Chondrocyte (in vitro differentiated cells): ENCODE results near the gene SOAT2. TPM values are rescaled to one million over a fixed set of nuclear protein-coding genes. Genes with fewer than 3 reads are reported as not detected.

ENCODE experiments used
- DNase-seq: peaks from one replicate; pipeline ENCODE4 v3.0.0; 2021; ENCODE audit warnings: mixed read lengths, low spot score
- H3K27ac Mint-ChIP-seq: one replicate; pipeline ENCODE4 v1.8.0; 2021; ENCODE audit warnings: mild to moderate bottlenecking, moderate library complexity, mixed read lengths; ENCODE audit not compliant: unreplicated experiment
- H3K27me3 Mint-ChIP-seq: 2 replicates; pipeline ENCODE4 v1.8.0; 2021; ENCODE audit warnings: low read depth, mixed read lengths
- H3K36me3 Mint-ChIP-seq: 2 replicates; pipeline ENCODE4 v1.8.0; 2021; ENCODE audit warnings: low read depth, mixed read lengths
- H3K4me1 Mint-ChIP-seq: 2 replicates; pipeline ENCODE4 v1.8.0; 2021; ENCODE audit warnings: low read depth, mild to moderate bottlenecking, mixed read lengths
- H3K4me3 Mint-ChIP-seq: one replicate; pipeline ENCODE4 v1.8.0; 2021; ENCODE audit warnings: mild to moderate bottlenecking, moderate library complexity, mixed read lengths; ENCODE audit not compliant: unreplicated experiment
- H3K9me3 Mint-ChIP-seq: 2 replicates; pipeline ENCODE4 v1.8.0; 2021; ENCODE audit warnings: low read depth, mixed read lengths
- total RNA-seq: library from RNA; stranded (reverse); gene quantifications from 3 replicates; pipeline ENCODE4 v1.2.1, GENCODE V29; 2021
- TF ChIP-seq, protein P1 (sequence below): fragments of 200-600 bp; sonication (generic); IDR thresholded peaks from 2 replicates; pipeline ENCODE4 v1.5.0; 2021; ENCODE audit warnings: antibody characterized with exemption, mild to moderate bottlenecking, moderate library complexity

The SOAT2 gene
- total RNA-seq, 1 donor from 2014 or later: not detected

- peak within 1 kb of the TSS; percentile 93 for H3K27ac Mint-ChIP-seq
- no peak for DNase-seq
- peaks cover 24% of the 10 kb centered on the region for H3K4me1 Mint-ChIP-seq
- no peaks in the 10 kb centered on the region for H3K36me3 Mint-ChIP-seq
- H3K9me3 Mint-ChIP-seq: no peaks in the 10 kb centered on the region
- H3K4me3 Mint-ChIP-seq: peak within 1 kb of the TSS; percentile 76
- TF ChIP-seq, protein P1, sequence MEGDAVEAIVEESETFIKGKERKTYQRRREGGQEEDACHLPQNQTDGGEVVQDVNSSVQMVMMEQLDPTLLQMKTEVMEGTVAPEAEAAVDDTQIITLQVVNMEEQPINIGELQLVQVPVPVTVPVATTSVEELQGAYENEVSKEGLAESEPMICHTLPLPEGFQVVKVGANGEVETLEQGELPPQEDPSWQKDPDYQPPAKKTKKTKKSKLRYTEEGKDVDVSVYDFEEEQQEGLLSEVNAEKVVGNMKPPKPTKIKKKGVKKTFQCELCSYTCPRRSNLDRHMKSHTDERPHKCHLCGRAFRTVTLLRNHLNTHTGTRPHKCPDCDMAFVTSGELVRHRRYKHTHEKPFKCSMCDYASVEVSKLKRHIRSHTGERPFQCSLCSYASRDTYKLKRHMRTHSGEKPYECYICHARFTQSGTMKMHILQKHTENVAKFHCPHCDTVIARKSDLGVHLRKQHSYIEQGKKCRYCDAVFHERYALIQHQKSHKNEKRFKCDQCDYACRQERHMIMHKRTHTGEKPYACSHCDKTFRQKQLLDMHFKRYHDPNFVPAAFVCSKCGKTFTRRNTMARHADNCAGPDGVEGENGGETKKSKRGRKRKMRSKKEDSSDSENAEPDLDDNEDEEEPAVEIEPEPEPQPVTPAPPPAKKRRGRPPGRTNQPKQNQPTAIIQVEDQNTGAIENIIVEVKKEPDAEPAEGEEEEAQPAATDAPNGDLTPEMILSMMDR: peak; percentile 20
- no peaks in the 10 kb centered on the region for H3K27me3 Mint-ChIP-seq
Observed at GRCh38 chr12:53097564-53098353, 5.5 kb upstream of the SOAT2 start, which contains the start of gene IGFBP6. TSS of gene IGFBP6 (plus strand) at chr12:53097667. CDS start at chr12:53097718, 51 bp downstream.

- Mint-ChIP-seq H3K4me3 (peak overlapping the region; percentile 76), H3K27me3 (no peaks in the 10 kb centered on the region), H3K4me1 (peaks cover 24% of the 10 kb centered on the region), H3K27ac (peak overlapping the region; percentile 93), H3K9me3 (no peaks in the 10 kb centered on the region), H3K36me3 (no peaks in the 10 kb centered on the region)
- TF ChIP-seq, protein P1: no peak
- DNase-seq: no peak
Observed at GRCh38 chr12:53098354-53098981, 4.8 kb upstream of the SOAT2 start.

DNA sequence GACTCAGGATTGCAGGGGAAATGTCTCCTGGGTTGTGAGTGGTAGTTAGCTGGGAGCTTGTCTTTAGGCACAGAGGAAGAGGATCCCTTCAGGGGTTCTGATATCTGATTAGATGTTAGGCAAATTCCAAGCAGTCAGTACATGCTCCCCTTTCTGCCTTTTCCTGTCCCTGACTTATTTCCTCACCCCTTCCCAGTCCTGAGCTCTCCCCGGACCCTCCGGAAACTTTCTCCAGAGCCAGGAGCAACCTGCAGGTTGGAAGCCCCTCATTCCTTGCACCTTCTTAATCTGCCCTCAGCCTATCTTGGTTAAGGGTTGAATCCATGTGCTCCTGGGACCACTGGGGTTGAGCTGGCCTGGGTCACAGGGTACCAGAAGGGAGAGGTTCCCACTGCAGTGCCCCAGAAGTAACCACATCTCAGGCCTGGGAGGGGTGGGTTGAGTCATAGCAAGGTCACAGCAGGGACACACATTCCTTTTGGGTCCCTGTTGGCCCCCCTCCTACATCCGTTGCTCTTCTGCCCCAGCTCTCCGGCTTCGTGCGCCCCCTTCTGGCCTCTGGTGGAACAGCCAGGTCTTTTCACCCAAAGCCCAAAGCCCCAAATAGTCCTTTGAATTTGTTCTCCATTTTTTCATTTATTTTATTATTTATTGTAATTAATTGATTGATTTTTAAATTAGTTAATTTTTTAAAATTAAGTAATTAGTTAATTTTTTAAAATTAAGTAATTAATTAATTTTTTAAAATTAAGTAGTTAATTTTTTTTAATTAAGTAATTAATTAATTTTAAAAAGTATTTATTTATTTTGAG is 4.0 kb upstream of the SOAT2 start:
- TF ChIP-seq, protein P1: peak; percentile 99
- no peak for DNase-seq
- Mint-ChIP-seq H3K27ac (peak overlapping the region; percentile 93), H3K9me3 (no peaks in the 10 kb centered on the region), H3K4me3 (peak overlapping the region; percentile 76), H3K4me1 (peaks cover 24% of the 10 kb centered on the region), H3K36me3 (no peaks in the 10 kb centered on the region), H3K27me3 (no peaks in the 10 kb centered on the region)

DNA sequence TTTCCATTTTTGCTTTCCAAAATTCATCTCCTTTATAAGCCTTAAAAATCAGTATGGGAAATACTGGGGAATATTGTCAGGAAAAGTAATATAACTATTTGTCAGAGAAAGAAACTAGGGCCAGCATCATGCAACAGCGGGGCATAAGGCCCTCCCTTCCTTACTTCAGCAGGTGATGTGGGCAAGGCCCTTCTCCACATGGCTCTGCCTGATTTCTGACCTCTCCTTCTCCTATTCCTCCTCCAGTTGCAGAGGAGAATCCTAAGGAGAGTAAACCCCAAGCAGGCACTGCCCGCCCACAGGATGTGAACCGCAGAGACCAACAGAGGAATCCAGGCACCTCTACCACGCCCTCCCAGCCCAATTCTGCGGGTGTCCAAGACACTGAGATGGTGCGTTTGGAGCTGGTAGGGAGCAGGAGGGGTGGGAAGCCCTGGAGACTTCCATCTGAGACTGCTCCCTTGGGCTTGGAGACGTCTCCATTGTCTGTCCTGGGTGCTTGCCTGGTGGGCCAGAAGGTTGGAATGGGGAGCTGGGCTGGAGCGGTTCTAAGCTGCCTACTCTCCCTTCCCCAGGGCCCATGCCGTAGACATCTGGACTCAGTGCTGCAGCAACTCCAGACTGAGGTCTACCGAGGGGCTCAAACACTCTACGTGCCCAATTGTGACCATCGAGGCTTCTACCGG is 2.7 kb upstream of the SOAT2 start:
- TF ChIP-seq, protein P1: no peak
- Mint-ChIP-seq H3K27me3 (no peaks in the 10 kb centered on the region), H3K4me3 (no peak overlapping the region), H3K4me1 (peaks cover 24% of the 10 kb centered on the region), H3K27ac (no peak overlapping the region), H3K36me3 (no peaks in the 10 kb centered on the region), H3K9me3 (no peaks in the 10 kb centered on the region)
- DNase-seq: no peak
